HUES64 (cell line): ENCODE data around the gene BIN1.

Source experiments
- H3K27ac ChIP-seq: 2 replicates; pipeline ENCODE4 v1.7.0; 2013; ENCODE audit warnings: low read depth, low read length, inconsistent platforms
- H3K27me3 ChIP-seq: 2 replicates; pipeline ENCODE4 v1.6.1; 2013; ENCODE audit warnings: mild to moderate bottlenecking, low read length; ENCODE audit not compliant: insufficient read depth
- H3K36me3 ChIP-seq: 2 replicates; pipeline ENCODE4 v1.6.1; 2013; ENCODE audit warnings: mild to moderate bottlenecking, low read length; ENCODE audit not compliant: insufficient read depth
- H3K4me1 ChIP-seq: 2 replicates; pipeline ENCODE4 v1.6.1; 2013; ENCODE audit warnings: mild to moderate bottlenecking, low read length, moderate library complexity; ENCODE audit not compliant: insufficient read depth
- H3K4me3 ChIP-seq: 2 replicates; pipeline ENCODE4 v1.5.1; 2013; ENCODE audit warnings: mild to moderate bottlenecking, low read length, moderate library complexity
- H3K9ac ChIP-seq: 2 replicates; pipeline ENCODE4 v1.6.1; 2013; ENCODE audit warnings: mild to moderate bottlenecking, low read depth, low read length
- H3K9me3 ChIP-seq: 2 replicates; pipeline ENCODE4 v1.6.1; 2013; ENCODE audit warnings: low read depth, low read length; ENCODE audit not compliant: insufficient read depth
- WGBS: fragments of 150-250, 120-280 bp; methylation state at CpG from one replicate; pipeline ENCODE4 v1.1.7; 2013; ENCODE audit warnings: missing lambda C conversion rate; 5-methylcytosine and 5-hydroxymethylcytosine counted together

BIN1 gene

GRCh38 chr2:127089478-127090235 lies 17.3 kb downstream of the BIN1 start:
- H3K9me3 ChIP-seq: no peaks in the 10 kb centered on the region
- no peaks in the 10 kb centered on the region for H3K36me3 ChIP-seq
- 93% methylated on average over 10 of the region's 10 CpGs for WGBS
- H3K27me3 ChIP-seq: no peaks in the 10 kb centered on the region
- no peak overlapping the region for H3K9ac ChIP-seq
- H3K27ac ChIP-seq: no peak overlapping the region
- peaks cover 17% of the 10 kb centered on the region for H3K4me1 ChIP-seq
- no peak overlapping the region for H3K4me3 ChIP-seq

GRCh38 chr2:127088706-127089105 lies 18.2 kb downstream of the BIN1 start:
- WGBS: 91% methylated on average over 6 of the region's 6 CpGs
- no peaks in the 10 kb centered on the region for H3K36me3 ChIP-seq
- no peak overlapping the region for H3K9ac ChIP-seq
- H3K27me3 ChIP-seq: no peaks in the 10 kb centered on the region
- H3K4me1 ChIP-seq: peaks cover 17% of the 10 kb centered on the region
- no peak overlapping the region for H3K27ac ChIP-seq
- no peaks in the 10 kb centered on the region for H3K9me3 ChIP-seq
- no peak overlapping the region for H3K4me3 ChIP-seq

- Histone ChIP-seq H3K27me3 (no peaks in the 10 kb centered on the region), H3K27ac (no peak overlapping the region; the same call in 1 of the 2 replicates), H3K9ac (peak overlapping the region; percentile 38; the same call in 1 of the 2 replicates), H3K36me3 (no peaks in the 10 kb centered on the region), H3K4me3 (no peak overlapping the region), H3K9me3 (no peaks in the 10 kb centered on the region), H3K4me1 (peaks cover 13% of the 10 kb centered on the region)
- 88% methylated on average over 13 of the region's 13 CpGs for whole genome bisulfite sequencing
Observed at GRCh38 chr2:127087791-127088495, 19.0 kb downstream of the BIN1 start.

GRCh38 chr2:127086990-127087790 lies 19.8 kb downstream of the BIN1 start:
- Histone ChIP-seq H3K27me3 (no peaks in the 10 kb centered on the region), H3K4me1 (peaks cover 17% of the 10 kb centered on the region), H3K9ac (peak overlapping the region; percentile 38; the same call in 1 of the 2 replicates), H3K27ac (peak overlapping the region; percentile 63), H3K4me3 (peak overlapping the region; percentile 32; the same call in 1 of the 2 replicates), H3K36me3 (no peaks in the 10 kb centered on the region), H3K9me3 (no peaks in the 10 kb centered on the region)
- 34% methylated on average over 23 of the region's 24 CpGs for WGBS

GRCh38 chr2:127085317-127085681 lies 21.7 kb downstream of the BIN1 start:
- H3K9me3 ChIP-seq: no peaks in the 10 kb centered on the region
- no peak overlapping the region for H3K27ac ChIP-seq
- 84% methylated on average over 9 of the region's 9 CpGs for WGBS
- peaks cover 27% of the 10 kb centered on the region for H3K4me1 ChIP-seq
- H3K36me3 ChIP-seq: no peaks in the 10 kb centered on the region
- H3K27me3 ChIP-seq: no peaks in the 10 kb centered on the region
- H3K9ac ChIP-seq: no peak overlapping the region
- no peak overlapping the region for H3K4me3 ChIP-seq

GRCh38 chr2:127084611-127085316 lies 22.2 kb downstream of the BIN1 start:
- Histone ChIP-seq H3K9me3 (no peaks in the 10 kb centered on the region), H3K27me3 (no peaks in the 10 kb centered on the region), H3K4me1 (peaks cover 27% of the 10 kb centered on the region), H3K9ac (no peak overlapping the region), H3K36me3 (no peaks in the 10 kb centered on the region), H3K27ac (no peak overlapping the region), H3K4me3 (no peak overlapping the region)
- 81% methylated on average over 12 of the region's 12 CpGs for WGBS

- Histone ChIP-seq H3K4me3 (no peak overlapping the region), H3K27ac (no peak overlapping the region), H3K4me1 (peaks cover 27% of the 10 kb centered on the region), H3K9ac (no peak overlapping the region), H3K27me3 (no peaks in the 10 kb centered on the region), H3K9me3 (no peaks in the 10 kb centered on the region), H3K36me3 (no peaks in the 10 kb centered on the region)
- 93% methylated on average over 21 of the region's 21 CpGs for WGBS
Observed at GRCh38 chr2:127083819-127084503, 23.0 kb downstream of the BIN1 start.

- Histone ChIP-seq H3K27me3 (no peaks in the 10 kb centered on the region), H3K27ac (no peak overlapping the region), H3K4me3 (no peak overlapping the region), H3K9me3 (no peaks in the 10 kb centered on the region), H3K4me1 (peaks cover 27% of the 10 kb centered on the region), H3K9ac (no peak overlapping the region), H3K36me3 (no peaks in the 10 kb centered on the region)
- WGBS: 94% methylated on average over 8 of the region's 8 CpGs
Observed at GRCh38 chr2:127082974-127083373, 24.0 kb downstream of the BIN1 start.

GRCh38 chr2:127081826-127082633 lies 24.9 kb downstream of the BIN1 start:
- WGBS: 84% methylated on average over 28 of the region's 28 CpGs
- no peaks in the 10 kb centered on the region for H3K9me3 ChIP-seq
- H3K9ac ChIP-seq: peak overlapping the region; percentile 12; the same call in 1 of the 2 replicates
- H3K27ac ChIP-seq: no peak overlapping the region
- no peaks in the 10 kb centered on the region for H3K36me3 ChIP-seq
- H3K4me1 ChIP-seq: peaks cover 20% of the 10 kb centered on the region
- no peak overlapping the region for H3K4me3 ChIP-seq
- no peaks in the 10 kb centered on the region for H3K27me3 ChIP-seq
